ENCODE measurements around the gene TRAPPC1. TPM values are rescaled to one million over a fixed set of nuclear protein-coding genes. Genes with fewer than 3 reads are reported as not detected.

Gene TRAPPC1
- total and polyA plus RNA-seq, 2 donors (not counting 3 experiments of a cell fraction or from before 2014, with no cell fraction given), result 146 to 250 TPM

DNA sequence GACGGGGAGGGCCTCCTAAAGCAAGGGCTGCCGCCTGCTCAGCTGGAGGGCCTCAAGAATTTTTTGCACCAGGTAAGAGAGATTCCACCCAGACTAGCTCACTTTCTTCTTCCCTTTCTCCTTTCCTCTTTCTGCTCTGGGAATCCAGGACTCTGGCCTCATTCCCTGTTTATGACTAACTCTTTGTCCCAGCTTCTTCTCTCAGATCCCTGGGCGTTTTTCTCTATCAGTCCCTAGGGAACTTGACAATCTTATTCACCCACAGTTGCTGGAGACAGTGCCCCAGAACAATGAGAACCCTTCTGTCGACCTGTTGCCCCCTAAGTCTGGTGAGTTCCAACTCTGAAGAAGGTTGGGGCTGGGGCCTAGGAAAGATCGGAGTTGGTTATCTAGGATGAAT is 15.9 kb upstream of the TRAPPC1 start:
- H3K9ac ChIP-seq (replicated peaks; ENCODE audit: extremely low read depth, insufficient read depth, low read length), result no peak overlapping the region
- ChIA-PET CTCF (interaction anchor here (0.8 to 1.5 kb wide), 5 partner anchors 12 to 49 kb away, joined by 3 to 4 read pairs (median 3); no protein-coding TSS in a partner anchor), POLR2A (no interaction called here)
- H3K36me3 ChIP-seq (ENCODE audit: control insufficient read depth in 2 of 2, extremely low read depth in 1 of 2, insufficient read depth in 2 of 2, low read length in 2 of 2), result peaks cover 24 to 32% of the 10 kb centered on the region in 2 experiments
- dilution Hi-C loops (cut with MboI; ENCODE audit: extremely low pct_ligation_motif_present, low sequenced_read_pairs), result no loop called here
- H2AFZ ChIP-seq (ENCODE audit: low read depth, low read length), result no peak overlapping the region
- H3K4me2 ChIP-seq (ENCODE audit: insufficient read depth, low read length), result no peak overlapping the region
- no peaks in the 10 kb centered on the region for H3K79me2 ChIP-seq (ENCODE audit: control insufficient read depth, insufficient read depth, low read length)
- H3K9me1 ChIP-seq (replicated peaks; ENCODE audit: control insufficient read depth, extremely low read depth, insufficient read depth, low read length), result no peaks in the 10 kb centered on the region
- H4K20me1 ChIP-seq (replicated peaks; ENCODE audit: control insufficient read depth, extremely low read depth, insufficient read depth, low read length), result no peaks in the 10 kb centered on the region
- TF ChIP-seq POLR2AphosphoS5 (IDR thresholded peaks at IDR 0.05; ENCODE audit: insufficient read depth, low read depth, low read length) (no peak), GATA2 (IDR thresholded peaks at IDR 0.05; ENCODE audit: insufficient read depth, insufficient read length, low read depth, low read length) (no peak), JUN (IDR thresholded peaks at IDR 0.05; ENCODE audit: borderline replicate concordance, insufficient read depth, insufficient read length, low read depth) (no peak), POLR2A (IDR thresholded peaks at IDR 0.05; ENCODE audit: low read depth, low read length) (no peak), FOS (IDR thresholded peaks at IDR 0.05; ENCODE audit: borderline replicate concordance, insufficient read depth, low read length) (no peak), MYC (IDR thresholded peaks at IDR 0.05; ENCODE audit: low read depth, low read length) (no peak), MAX (IDR thresholded peaks at IDR 0.05; ENCODE audit: insufficient read depth, insufficient read length) (no peak), EZH2 (IDR thresholded peaks at IDR 0.05; ENCODE audit: borderline replicate concordance, low read depth, low read length, severe bottlenecking) (no peak)
- TF ChIP-seq, protein P1, sequence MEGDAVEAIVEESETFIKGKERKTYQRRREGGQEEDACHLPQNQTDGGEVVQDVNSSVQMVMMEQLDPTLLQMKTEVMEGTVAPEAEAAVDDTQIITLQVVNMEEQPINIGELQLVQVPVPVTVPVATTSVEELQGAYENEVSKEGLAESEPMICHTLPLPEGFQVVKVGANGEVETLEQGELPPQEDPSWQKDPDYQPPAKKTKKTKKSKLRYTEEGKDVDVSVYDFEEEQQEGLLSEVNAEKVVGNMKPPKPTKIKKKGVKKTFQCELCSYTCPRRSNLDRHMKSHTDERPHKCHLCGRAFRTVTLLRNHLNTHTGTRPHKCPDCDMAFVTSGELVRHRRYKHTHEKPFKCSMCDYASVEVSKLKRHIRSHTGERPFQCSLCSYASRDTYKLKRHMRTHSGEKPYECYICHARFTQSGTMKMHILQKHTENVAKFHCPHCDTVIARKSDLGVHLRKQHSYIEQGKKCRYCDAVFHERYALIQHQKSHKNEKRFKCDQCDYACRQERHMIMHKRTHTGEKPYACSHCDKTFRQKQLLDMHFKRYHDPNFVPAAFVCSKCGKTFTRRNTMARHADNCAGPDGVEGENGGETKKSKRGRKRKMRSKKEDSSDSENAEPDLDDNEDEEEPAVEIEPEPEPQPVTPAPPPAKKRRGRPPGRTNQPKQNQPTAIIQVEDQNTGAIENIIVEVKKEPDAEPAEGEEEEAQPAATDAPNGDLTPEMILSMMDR (IDR thresholded peaks at IDR 0.05; ENCODE audit: extremely low read depth in 1 of 2, insufficient read depth in 1 of 2, low read depth in 1 of 2, low read length in 2 of 2), result no peak
- DNase-seq (ENCODE audit: low read depth, low spot score) (no peak), FAIRE-seq (no peak)
- H3K4me3 ChIP-seq (replicated peaks in 1 of 3; ENCODE audit: insufficient read depth in 1 of 3, low read depth in 1 of 3, low read length in 3 of 3), result no peak overlapping the region
- no peaks in the 10 kb centered on the region for H3K4me1 ChIP-seq (ENCODE audit: control insufficient read depth, extremely low read depth, insufficient read depth, low read length)
- H3K27me3 ChIP-seq (ENCODE audit: control insufficient read depth in 2 of 2, insufficient read depth in 2 of 2, low read length in 2 of 2), result no peaks in the 10 kb centered on the region
- no peaks in the 10 kb centered on the region for H3K9me3 ChIP-seq (replicated peaks; ENCODE audit: control insufficient read depth, insufficient read depth, low read length)
- intact Hi-C loops (cut with micrococcal nuclease), result no loop called here
- H3K27ac ChIP-seq (ENCODE audit: insufficient read depth, low read depth, low read length), result no peak overlapping the region
- no TSS peak for BruUV-seq (replicated peaks)

Measured in endothelial cell of umbilical vein (primary cell).